HG03439 (cell line): ENCODE measurements around the gene STMN3.
"Not testable (repeated sequence)": the region's sequence is repeated elsewhere in the genome, so short reads cannot be mapped to it uniquely, and the experiment has no call there.

Source experiments
- ATAC-seq: cut with Tn5 transposase; IDR thresholded peaks from one replicate; pipeline ENCODE4 v1.9.1; 2021; ENCODE audit warnings: mild to moderate bottlenecking, moderate library complexity; ENCODE audit not compliant: unreplicated experiment

Gene STMN3

DNA sequence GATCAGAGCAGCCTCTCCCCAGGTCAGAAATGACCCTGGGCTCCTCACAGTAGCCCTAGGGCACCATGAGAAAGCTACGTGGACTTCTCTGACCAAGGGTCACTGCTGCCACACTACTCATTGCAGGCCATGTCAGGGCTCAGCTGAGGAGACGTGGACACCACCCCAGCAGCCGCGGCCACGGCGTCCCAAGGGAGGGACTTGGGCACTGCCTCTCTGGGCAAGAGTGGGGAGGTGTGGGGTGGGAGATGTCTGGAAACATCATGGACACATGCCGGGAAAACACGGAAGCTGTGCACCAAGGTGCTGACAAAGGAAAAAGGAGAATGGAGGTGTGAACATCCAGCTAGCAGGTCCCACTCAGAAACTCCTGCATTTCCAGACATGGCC is 35.4 kb downstream of the STMN3 start:
- no peak for ATAC-seq

DNA sequence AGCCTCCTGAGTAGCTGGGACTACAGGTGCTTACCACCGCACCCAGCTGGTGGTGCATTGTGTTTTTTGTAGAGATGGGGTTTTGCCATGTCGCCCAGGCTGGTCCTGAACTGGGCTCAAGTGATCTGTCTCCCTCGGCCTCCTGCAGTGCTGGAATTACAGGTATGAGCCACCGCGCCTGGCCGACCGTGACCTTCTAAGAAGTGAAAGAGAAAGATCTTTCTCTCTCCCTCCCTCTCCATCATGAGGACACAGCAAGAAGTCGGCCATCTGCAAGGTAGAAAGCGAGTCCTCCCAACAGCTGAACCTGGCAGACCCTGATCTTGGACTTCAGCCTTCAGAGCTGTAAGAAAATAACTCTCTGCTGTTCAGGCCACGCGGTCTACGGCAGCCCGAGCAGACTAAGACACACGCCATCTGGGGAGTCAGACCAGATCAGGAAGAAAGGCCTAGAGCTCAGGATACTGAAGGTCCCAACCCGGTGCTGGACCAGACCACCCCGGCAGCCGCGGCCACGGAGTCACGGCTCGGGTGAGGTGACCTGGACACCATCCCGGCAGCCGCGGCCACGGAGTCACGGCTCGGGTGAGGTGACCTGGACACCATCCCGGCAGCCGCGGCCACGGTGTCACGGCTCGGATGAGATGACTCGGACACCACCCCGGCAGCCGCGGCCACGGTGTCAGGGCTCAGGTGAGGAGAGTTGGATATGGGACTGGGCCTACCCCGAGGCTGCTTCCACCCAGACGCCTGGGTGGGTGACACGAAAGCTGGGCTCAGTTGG is 35.9 kb downstream of the STMN3 start:
- no peak for ATAC-seq

DNA sequence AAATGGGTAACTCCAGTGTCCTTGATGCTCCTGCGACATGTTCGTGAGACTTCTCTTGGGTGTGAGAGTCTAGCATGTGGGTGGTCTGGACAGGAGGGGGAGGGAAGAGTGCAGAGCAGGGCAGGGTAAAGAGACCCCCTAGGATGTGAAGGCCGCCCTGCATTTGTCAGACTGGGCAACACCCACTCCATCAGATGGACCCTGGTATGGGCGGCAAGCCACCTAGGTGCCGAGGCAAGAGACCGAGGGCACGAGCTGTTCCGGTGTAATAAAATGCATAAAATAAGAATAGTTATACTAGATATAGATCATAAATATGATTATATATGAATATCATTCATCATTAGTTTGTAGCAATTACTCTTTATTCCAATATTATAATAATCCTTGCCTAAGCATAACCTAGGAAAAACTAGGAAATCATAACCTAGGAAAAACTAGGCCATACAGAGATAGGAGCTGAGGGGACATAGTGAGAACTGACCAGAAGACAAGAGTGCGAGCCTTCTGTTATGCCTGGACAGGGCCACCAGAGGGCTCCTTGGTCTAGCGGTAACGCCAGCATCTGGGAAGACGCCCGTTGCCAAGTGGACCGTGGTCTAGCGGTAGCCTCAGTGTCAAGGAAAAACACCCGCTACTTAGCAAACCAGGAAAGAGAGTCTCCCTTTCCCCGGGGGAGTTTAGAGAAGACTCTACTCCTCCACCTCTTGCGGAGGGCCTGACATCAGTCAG is 39.2 kb downstream of the STMN3 start:
- ATAC-seq, result not testable (repeated sequence)

DNA sequence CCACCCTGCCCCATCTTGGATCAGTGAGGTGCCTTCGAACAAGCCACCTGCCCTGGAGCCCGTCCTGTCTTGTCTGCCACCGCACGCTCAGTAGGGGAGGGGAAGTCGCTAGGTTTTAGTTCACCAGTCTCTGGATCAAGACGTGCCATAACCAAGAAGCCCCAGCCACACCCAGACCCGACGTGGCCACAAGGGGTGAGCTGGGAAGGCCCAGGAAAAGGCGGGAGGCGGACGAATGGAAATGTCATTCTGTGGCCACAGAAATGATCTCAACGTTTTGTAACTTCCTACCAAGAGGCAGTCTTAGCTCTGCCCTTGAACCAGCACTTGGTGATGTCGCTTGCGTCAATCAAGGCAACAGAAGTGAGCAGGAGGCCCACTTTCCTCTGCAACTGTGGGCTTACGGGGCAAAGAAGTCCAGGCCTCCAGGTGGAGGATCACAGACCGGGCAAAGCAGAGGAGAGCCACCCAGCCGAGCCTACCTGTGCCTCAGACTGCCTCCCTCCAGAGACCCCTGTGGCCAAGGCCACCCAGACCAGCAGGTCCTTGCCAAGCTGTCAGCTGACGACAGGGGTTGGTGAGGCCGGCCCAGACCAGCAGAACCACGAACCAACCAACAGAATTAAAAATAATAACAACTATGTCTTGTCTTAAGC is 40.8 kb downstream of the STMN3 start:
- no peak for ATAC-seq

DNA sequence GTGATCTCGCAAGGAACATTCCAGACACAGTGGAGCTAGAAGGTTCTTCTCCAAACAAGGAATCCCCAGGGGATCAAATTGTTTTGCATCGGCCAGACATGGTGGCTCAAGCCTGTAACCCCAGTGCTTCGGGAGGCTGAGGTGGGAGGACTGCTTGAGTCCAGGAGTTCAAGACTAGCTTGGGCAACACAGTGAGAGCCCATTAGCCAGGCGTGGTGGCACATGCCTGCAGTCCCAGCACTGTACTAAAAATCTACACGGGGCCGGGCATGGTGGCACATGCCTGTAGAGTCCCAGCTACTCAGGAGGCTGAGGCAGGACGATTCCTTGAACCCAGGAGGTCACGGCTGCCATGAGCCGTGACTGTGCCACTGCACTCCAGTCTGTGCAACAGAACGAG is 41.6 kb downstream of the STMN3 start:
- no peak for ATAC-seq

DNA sequence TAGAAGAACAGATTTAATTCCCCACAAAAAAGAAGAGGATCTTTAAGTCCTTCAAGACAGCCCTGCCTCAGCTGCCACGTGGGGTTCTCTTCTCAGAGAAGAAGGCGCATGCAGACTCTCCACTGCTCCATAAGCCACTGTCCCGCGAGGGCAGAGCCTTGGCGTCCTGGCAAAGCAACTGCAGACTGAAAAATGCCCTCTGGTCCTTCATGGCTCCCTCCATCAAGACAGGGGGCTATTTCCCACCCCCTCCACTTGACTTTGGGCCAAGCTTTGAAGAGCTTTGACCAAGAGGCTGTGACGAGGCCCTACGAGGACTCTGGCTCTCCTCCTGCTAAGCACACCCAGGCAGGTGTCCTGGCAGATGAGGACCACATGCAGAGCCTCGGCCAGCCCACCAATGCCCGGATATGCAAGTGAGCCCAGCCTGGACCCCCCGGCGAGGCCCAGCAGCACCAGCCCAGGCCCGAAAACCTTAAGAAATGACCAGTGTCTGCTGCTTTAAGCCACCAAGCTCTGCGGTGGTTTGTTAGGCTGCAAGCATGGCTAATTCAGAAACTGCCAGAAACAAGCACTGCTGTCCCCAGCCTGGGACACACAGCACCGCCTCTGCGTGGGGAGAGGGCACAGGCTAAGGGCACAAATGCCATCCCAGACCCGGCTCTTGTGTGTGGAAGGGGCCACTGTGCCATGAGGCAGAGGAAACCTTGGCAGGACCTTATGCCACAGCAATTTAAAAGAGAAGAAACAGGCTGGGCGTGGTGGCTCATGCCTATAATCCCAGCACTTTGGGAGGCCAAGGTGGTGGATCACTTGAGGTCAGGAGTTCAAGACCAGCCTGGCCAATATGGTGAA is 42.4 kb downstream of the STMN3 start:
- no peak for ATAC-seq

DNA sequence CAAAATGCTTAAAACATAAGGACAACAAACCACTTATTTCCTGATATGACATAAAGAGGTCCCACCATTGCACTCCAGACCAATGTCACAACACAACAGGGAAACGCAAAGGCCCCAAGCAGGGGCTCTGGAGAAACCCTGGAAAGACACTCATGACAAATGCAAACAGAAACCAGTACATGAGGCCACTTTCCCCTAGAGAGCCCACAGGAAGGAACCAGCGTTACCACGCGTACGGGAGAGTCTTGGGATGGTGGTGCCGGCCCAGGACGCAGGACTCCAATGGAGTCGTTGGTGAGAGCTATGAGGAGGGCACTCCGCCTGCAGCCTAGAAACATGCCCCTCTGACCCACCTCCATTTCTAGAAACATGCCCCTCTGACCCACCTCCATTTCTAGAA is 46.5 kb downstream of the STMN3 start:
- ATAC-seq, result no peak

DNA sequence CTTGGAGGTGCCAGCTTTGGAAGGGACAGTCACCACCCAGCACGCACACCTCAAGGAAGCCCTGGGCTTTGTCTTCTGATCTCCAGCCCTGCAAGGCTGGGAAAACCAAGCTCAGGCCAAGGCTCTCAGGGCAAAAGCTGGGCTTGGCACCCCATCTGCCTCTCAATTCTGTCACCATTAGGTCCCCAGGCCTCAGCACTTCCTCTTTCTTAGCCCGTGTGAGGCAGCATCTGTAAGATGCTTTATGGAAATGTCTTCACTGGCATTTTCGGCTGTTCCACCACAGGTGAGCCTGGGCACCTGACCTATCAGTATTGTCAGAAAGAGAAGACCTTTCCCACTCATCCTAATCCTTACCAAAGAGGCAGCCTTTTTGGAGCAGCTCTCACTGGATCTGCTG is 50.9 kb downstream of the STMN3 start:
- no peak for ATAC-seq

DNA sequence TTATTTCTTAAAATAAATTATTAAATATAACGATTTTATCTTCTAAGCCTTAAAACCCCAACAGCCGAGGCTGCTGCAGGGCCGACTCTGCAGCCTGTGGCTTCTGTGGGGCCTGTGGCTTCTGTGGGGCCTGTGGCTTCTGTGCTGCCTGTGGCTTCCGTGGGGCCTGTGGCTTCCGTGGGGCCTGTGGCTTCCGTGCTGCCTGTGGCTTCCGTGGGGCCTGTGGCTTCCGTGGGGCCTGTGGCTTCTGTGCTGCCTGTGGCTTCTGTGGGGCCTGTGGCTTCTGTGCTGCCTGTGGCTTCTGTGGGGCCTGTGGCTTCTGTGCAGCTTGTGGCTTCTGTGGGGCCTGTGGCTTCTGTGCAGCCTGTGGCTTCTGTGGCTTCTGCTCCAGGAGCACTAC is 51.5 kb downstream of the STMN3 start:
- ATAC-seq, result not testable (repeated sequence)

DNA sequence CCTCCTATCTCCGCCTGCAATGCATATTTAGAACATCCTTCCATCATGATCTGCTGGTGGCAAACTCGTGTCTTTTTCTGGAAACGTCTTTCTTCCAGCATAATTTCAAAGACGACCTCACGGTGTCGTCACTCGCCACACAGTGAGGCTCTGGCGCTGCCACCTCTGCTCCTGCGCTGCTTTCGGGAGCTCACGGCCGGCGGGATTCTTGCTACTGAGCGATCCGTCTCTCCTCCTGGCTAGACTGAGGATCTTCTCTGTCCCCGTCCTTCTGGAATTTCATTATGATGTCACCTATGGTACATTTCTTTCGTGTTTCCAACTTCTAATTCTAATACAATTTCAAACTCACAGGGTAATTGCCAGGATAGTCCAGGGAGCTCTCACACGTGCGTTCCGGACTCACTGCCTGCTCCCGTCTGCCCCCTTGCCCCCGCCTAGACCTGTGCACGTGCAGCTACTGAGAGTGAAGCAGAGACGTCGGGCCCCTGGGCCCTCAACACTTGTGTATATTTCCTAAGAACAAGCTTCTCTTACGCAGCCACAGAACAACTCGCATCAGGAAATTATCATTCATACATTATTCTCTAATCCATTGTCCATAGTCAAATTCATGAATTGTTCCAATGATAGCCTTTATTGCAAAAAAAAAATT is 53.7 kb downstream of the STMN3 start:
- no peak for ATAC-seq

DNA sequence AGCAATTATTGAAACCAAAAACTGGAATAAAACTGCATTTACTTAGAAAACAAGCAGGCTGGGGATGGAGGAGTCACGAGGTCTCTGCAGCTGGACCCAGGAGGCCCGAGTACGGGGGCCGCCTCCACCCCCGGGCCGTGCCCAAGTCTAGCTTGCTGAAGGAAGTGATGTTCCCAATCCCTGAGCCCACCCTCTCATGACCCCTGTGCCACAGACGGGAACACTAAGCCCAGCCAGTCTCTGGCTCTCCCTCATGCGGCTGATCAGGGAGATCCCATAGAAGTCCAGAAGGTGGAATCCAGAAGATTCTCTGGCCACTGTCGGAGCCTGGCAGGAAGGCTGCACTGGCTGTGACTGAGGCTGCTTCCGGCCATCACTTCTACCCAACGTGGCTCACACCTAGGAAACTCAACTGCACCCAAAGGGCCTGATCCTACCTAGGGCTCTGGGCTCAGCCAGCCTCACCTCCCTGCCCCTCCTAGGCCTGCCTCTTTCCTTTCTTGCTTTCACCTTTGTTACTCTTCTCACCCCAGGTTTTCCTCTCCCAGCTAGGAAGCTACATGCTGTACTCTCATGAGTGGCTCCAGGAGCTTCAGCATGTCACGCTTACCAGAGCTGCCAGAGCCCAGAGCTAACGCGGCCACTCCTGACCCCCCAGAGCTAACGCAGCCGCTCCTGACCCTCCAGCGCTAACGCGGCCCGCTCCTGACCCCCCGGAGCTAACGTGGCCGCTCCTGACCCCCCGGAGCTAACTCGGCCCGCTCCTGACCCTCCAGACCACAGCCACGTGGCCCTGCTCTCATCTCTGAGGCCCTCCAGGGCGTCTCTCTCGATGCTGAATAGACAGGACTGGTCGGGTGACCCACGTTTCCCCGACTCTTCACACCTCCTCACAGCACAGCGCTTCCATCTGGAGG is 54.5 kb downstream of the STMN3 start:
- no peak for ATAC-seq

DNA sequence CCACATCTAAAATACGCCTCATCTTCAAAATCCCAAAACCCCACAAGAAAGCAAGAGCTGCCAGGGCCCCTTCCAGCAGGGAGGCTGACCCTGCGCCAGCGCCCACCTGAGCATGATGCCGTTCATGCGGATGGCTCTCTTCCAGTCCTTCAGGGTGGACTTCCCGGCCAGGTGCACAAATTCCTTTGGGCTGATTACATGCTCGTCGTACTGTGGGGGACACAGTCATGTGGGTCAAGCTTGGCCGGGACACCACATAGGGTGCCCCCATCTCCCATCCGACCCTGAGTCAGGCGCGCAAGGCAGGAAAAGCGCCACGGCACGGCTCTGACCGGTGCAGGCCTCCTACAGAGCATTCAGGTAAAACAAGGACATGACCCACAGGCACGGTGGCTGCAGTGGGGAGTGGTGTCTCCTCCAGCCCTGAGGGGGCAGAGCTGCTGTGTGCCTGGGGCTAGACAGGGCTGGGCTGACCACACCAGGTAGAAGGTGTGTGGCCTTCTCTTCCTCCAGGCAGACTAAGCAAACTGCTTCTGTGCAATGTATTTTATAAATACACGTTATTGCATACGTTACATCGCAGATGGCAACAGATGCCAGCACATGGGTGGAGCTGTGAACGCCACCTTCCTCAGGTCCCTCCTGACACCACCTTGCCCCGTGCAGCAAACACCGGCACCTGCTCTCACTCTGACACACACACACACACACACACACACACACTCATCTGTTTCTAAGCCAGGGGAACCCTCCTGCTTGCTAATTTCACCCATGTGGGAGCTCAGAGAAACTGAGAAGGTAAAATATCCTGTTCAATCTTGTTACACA is 55.4 kb downstream of the STMN3 start:
- no peak for ATAC-seq

DNA sequence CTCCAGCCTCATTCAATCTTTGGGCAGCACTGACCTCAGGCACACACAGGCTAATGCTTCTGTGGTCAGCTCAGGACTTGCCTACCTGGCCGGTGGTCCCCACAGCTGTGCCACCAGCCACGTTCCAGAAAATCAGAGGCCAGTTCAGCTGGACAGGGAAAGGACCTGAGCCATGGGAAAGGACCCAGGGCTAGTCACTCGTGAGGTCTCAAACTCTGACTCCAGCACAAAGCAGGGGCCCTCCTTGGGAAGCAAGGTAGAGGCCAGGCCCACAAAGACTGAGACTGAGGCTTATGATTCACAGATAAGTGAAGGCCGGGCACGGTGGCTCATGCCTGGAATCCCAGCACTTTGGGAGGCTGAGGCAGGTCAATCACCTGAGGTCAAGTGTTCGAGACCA is 56.8 kb downstream of the STMN3 start:
- no peak for ATAC-seq

DNA sequence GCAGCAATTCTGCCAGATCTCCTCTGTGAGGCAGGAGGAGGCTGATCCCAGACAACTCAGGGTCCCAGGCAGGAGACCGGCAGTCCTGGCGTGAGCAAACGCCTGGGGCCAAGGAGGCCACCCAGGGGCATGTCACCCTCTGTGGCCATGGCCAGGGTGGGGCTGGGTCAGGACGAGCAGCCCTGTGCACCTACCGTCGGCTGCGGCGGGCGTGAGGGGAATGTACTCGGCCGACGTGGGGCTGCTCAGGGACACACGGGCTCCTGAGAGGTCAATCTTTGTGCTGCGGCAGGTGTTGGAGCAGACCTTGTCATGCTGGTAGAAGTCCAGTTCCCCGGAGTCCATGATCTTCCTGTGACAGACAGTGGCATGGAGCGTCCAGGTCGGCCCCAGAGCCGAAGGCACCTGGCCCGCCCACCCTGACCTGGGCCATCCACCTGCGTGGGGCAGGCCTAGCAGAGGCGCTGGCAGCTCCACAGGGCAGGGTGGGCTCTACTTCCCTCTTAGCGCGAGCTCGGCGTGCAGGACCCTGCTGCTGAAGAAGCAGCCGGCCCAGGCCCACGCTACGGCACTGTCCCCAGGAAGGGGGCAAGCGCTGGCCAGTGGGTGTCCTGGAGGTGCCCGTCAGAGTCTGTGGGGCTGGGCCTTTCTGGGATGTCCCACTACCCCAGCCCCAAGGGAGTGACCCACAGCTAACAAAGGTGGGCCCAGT is 57.7 kb downstream of the STMN3 start:
- ATAC-seq, result no peak

DNA sequence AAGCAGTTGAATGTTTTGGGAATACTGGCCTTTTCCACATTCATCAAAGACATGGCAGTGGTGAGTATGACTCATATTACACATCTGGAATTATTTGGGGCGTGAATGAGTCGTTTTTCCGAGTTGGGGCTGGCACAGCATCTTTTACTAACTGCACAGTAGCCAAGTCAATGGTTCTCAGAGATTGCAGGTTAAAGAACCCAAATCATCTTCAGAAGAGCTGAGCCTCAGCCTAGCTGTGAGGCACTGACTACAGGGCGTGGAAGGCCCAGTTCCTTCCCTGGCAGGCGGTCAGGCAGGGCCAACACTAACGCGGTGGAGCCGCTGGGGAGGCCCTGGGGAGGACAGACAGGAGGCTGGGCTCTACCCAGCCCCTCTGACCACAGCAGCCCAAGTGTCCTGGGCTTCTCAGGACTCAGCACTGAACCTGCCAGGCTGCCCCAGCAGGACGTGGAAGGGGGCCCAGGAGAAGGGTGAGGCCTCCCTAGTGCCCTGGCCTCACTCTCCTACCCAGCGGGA is 59.1 kb downstream of the STMN3 start:
- ATAC-seq, result no peak

DNA sequence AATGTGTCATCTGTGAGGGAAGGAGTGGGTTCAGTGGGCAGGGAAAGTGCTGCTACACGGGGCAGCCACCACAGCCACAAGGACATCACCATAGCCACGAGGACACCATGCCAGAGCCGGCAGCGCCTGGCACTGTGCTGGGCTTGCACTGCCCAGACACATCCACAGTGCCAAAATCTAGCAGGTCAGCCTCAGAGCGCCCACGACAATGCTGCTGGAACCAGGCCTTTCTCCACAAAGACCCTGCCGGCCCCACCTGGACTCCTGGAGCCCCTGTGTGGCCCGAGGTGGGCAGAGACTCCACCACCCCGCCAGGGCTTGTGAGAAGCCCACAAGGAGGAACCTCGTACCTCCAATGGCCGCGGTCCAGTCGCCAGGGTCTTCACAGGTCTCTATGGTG is 60.6 kb downstream of the STMN3 start:
- no peak for ATAC-seq

DNA sequence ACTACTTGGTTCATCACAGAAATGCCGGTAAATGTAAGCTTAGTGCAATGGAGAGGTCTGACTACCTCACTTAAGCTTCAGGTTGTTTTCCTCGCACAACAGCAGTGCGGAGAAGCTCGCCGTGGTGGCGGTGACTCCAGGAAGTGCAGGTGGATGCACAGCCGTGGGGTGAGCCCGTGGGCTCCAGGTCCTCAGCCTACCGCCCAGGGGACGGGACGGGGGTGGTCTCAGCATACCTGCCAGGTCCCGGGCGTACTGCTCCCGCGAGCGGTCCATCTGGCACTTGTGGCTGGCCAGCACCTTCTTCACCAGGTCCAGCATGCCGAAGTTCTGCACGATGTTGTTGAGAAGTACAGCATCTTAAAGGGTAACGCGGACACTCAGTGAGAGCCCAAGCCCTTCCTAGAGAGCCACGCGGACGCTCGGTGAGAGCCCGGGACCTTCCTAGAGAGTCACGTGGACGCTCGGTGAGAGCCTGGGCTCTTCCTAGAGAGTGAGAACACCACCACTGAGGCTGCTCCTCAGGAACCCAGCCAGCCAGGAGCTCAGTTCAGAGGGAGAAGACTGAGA is 61.4 kb downstream of the STMN3 start:
- ATAC-seq, result no peak
